SU-DHL-6 (cell line): ENCODE measurements around the gene COIL.

ENCODE experiments used
- CTCF ChIP-seq: fragments of 200-600 bp; sonication (generic); IDR thresholded peaks from one replicate; pipeline ENCODE4 v1.5.1; 2017; ENCODE audit warnings: antibody characterized with exemption, mild to moderate bottlenecking, low read length, moderate library complexity; ENCODE audit not compliant: insufficient read depth, poor library complexity, severe bottlenecking
- EZH2phosphoT487 ChIP-seq: fragments of 200-600 bp; sonication (generic), shearing (Covaris generic); conservative IDR thresholded peaks from 2 replicates; pipeline ENCODE4 v1.6.1; 2018; ENCODE audit warnings: mild to moderate bottlenecking, antibody characterized with exemption, low read length, moderate library complexity, mixed read lengths

GRCh38 chr17:56935461-56935860 lies 25.4 kb downstream of the COIL start:
- TF ChIP-seq CTCF (no peak), EZH2phosphoT487 (no peak)
